Upper lobe of left lung (tissue), 6 donors: Measurements from ENCODE around the gene PARD6A. TPM values are rescaled to one million over a fixed set of nuclear protein-coding genes. Genes with fewer than 3 reads are reported as not detected.

Experiments
- ATAC-seq, 2 donors: fragments of 200-7000 bp; cut with Tn5 transposase; one replicate each; pipeline ENCODE4 v1.9.1; 2022; ENCODE audit warnings: mild to moderate bottlenecking in 2 of 2, moderate library complexity in 2 of 2; ENCODE audit not compliant: low FRiP score in 2 of 2
- DNase-seq, 2 donors: peaks; one replicate each; pipeline ENCODE4 v3.0.0-alpha.2; 2019 to 2020
- H3K27ac ChIP-seq, 4 donors: fragments of 200-600 bp; sonication (generic); one replicate each; pipeline ENCODE4 v1.5.1; 2016 to 2019
- H3K27me3 ChIP-seq, 4 donors: fragments of 200-600 bp; sonication (generic); one replicate each; pipeline ENCODE4 v1.5.1; 2017 to 2019
- H3K36me3 ChIP-seq, 4 donors: fragments of 200-600 bp; sonication (generic); one replicate each; pipeline ENCODE4 v1.5.1; 2016 to 2019
- H3K4me1 ChIP-seq, 4 donors: fragments of 200-600 bp; sonication (generic); one replicate each; pipeline ENCODE4 v1.5.1; 2018 to 2019
- H3K4me3 ChIP-seq, 4 donors: fragments of 200-600 bp; sonication (generic); one replicate each; pipeline ENCODE4 v1.5.1; 2017 to 2019; ENCODE audit warnings: mild to moderate bottlenecking in 2 of 4, moderate library complexity in 1 of 4
- H3K9me3 ChIP-seq, 4 donors: fragments of 200-600 bp; sonication (generic); one replicate each; pipeline ENCODE4 v1.5.1; 2018 to 2019
- CTCF ChIP-seq, 6 experiments: fragments of 450-650 bp in 4 of 6; fragments of 200-600 bp in 2 of 6; sonication (generic) in 2 of 6; IDR thresholded peaks; one replicate each; pipeline ENCODE4 v1.5.1; 2016 to 2019; ENCODE audit warnings: antibody characterized with exemption in 6 of 6
- EP300 ChIP-seq, 4 donors: sonication (generic); formaldehyde crosslinking; IDR thresholded peaks; one replicate each; pipeline ENCODE4 v1.5.1; 2017; ENCODE audit warnings: antibody characterized with exemption in 4 of 4, control low read depth in 2 of 4
- POLR2A ChIP-seq, 4 donors: fragments of 450-650 bp; IDR thresholded peaks; one replicate each; pipeline ENCODE4 v1.5.1; 2016 to 2017; ENCODE audit warnings: antibody characterized with exemption in 4 of 4, mild to moderate bottlenecking in 2 of 4
- POLR2AphosphoS5 ChIP-seq, 2 donors: sonication (generic); formaldehyde crosslinking; IDR thresholded peaks; one replicate each; pipeline ENCODE4 v1.5.1; 2017; ENCODE audit warnings: antibody characterized with exemption in 2 of 2
- whole genome bisulfite sequencing, 2 donors: methylation state at CpG; one replicate each; pipeline ENCODE4 v1.1.5; 2017 to 2018; 5-methylcytosine and 5-hydroxymethylcytosine counted together
- total RNA-seq, 6 donors: library from RNA; depleted of rRNA in 4 of 6; stranded (reverse); fragments of >200 nt in 4 of 6; gene quantifications; one replicate each; pipeline versions ENCODE4 v1.1.0 to v1.2.1, GENCODE V29; 2016 to 2021
- donor health status: DM: no; HTN: no; CAD: no; lungs with moderate emphysema.
- donor health status: DM: no; HTN: yes; CAD: no; lungs with severe emphysema.

Gene PARD6A
- total RNA-seq, 6 donors from 2014 or later: 2.1 to 9.3 (median 6.6) TPM

DNA sequence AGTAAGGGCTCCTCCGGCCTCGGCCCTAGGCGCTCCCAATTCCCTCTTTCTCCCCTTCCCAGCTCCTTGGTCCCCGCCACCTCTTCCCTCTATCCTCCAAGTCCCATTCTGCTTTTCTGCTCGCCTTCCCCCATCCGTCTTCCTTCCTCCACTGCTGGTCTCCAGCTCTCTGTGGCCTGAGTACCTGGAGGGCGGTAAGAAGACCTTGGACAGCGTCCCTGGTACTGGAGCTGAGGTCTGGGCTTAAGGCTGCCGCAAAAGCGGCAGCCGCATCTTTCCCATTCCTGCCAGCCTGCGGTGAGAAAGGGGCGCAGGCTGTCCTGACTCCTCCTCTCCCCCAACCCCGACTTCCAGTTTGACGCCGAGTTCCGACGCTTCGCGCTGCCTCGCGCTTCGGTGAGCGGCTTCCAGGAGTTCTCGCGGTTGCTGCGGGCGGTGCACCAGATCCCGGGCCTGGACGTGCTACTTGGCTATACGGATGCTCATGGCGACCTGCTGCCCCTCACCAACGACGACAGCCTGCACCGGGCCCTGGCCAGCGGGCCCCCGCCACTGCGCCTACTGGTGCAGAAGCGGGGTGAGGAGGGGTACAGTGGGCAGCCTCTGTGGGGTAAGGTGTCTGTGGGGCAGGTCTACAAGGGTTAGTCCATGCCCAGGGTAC, 471 bp downstream of the PARD6A start:
- H3K9me3 ChIP-seq: no peaks in the 10 kb centered on the region
- TF ChIP-seq CTCF (IDR thresholded peaks at IDR 0.05): no peak
- no peak for TF ChIP-seq EP300 (IDR thresholded peaks at IDR 0.05)
- TF ChIP-seq POLR2A (IDR thresholded peaks at IDR 0.05): no peak
- no peak for TF ChIP-seq POLR2AphosphoS5 (IDR thresholded peaks at IDR 0.05)
- no peak for ATAC-seq
- WGBS, 2 donors: 2 to 3% methylated on average over 21 to 26 of the region's 39 CpGs
- no peaks in the 10 kb centered on the region for H3K27me3 ChIP-seq
- peak overlapping the region; percentile 86 to 92 (median 90) for H3K27ac ChIP-seq
- peak in 1 of 2 donors; percentile 87 for DNase-seq
- H3K36me3 ChIP-seq: peaks cover 0 to 33% (median 23%) of the 10 kb centered on the region in 4 donors
- H3K4me3 ChIP-seq: peak overlapping the region; percentile 30 to 88 (median 82)
- peaks cover 25 to 36% (median 26%) of the 10 kb centered on the region in 4 donors for H3K4me1 ChIP-seq

- WGBS, 2 donors: 94 to 100% methylated on average over 3 to 31 of the region's 34 CpGs
- Histone ChIP-seq H3K27me3 (no peaks in the 10 kb centered on the region), H3K4me1 (peaks cover 28 to 43% (median 30%) of the 10 kb centered on the region in 4 donors), H3K27ac (no peak overlapping the region), H3K36me3 (peaks cover 0 to 32% (median 18%) of the 10 kb centered on the region in 4 donors), H3K4me3 (no peak overlapping the region), H3K9me3 (no peaks in the 10 kb centered on the region)
- DNase-seq: peak in 1 of 2 donors; percentile 78
- no peak for ATAC-seq
- TF ChIP-seq CTCF (IDR thresholded peaks at IDR 0.05): no peak
- TF ChIP-seq POLR2AphosphoS5 (IDR thresholded peaks at IDR 0.05): no peak
- TF ChIP-seq POLR2A (IDR thresholded peaks at IDR 0.05): no peak
- TF ChIP-seq EP300 (IDR thresholded peaks at IDR 0.05): no peak
Measured at GRCh38 chr16:67661886-67662652, 1.3 kb downstream of the PARD6A start.

- no peak for TF ChIP-seq POLR2A (IDR thresholded peaks at IDR 0.05)
- TF ChIP-seq CTCF (IDR thresholded peaks at IDR 0.05): no peak
- TF ChIP-seq EP300 (IDR thresholded peaks at IDR 0.05): no peak
- no peak for TF ChIP-seq POLR2AphosphoS5 (IDR thresholded peaks at IDR 0.05)
- H3K36me3 ChIP-seq: peaks cover 0 to 27% (median 13%) of the 10 kb centered on the region in 4 donors
- H3K27ac ChIP-seq: no peak overlapping the region
- no peak overlapping the region for H3K4me3 ChIP-seq
- no peaks in the 10 kb centered on the region for H3K27me3 ChIP-seq
- DNase-seq (no peak), ATAC-seq (no peak)
- H3K9me3 ChIP-seq: no peaks in the 10 kb centered on the region
- H3K4me1 ChIP-seq: peaks cover 34 to 49% (median 36%) of the 10 kb centered on the region in 4 donors
Measured at GRCh38 chr16:67662653-67663010, 1.9 kb downstream of the PARD6A start.

DNA sequence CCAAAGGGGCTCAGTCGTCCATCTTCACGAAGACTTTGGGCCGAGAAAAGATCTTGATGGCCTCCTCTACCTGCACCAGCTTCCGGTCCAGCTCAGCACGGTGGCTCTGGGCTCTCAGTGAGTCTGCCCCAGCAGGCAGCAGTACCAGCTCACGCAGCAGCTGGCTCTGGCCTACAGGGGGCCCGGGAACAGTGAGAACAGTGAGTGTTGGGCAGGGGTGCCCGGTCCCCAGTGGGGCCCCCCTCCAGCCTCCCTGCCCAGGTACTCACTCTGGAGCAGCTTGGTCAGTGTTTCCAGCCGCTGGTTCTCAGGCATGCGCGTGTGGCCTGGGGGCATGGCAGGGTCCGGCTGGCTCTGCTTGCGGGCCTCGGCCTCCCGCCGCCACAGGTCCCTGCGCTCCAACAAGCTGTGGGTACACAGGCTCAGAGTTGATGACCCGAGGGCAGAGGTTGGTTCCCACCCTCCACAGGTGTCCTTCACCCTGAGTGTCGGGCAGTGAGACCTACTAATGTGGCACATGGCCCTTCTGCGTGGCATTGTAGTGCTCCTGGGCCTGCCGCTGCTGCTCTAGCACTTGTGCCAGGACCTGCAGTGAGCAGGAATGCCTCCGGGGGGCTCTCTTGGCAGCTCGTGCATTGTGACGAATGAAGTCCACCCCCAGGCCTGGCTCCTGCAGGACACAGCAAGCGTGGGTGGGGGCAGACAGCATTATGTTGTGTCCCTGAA, 2.6 kb downstream of the PARD6A start:
- Histone ChIP-seq H3K27ac (no peak overlapping the region), H3K4me3 (no peak overlapping the region), H3K36me3 (peaks cover 0 to 21% (median 11%) of the 10 kb centered on the region in 4 donors), H3K4me1 (peaks cover 41 to 56% (median 43%) of the 10 kb centered on the region in 4 donors), H3K27me3 (no peaks in the 10 kb centered on the region), H3K9me3 (no peaks in the 10 kb centered on the region)
- TF ChIP-seq EP300 (IDR thresholded peaks at IDR 0.05): no peak
- TF ChIP-seq CTCF (IDR thresholded peaks at IDR 0.05): no peak
- no peak for TF ChIP-seq POLR2A (IDR thresholded peaks at IDR 0.05)
- TF ChIP-seq POLR2AphosphoS5 (IDR thresholded peaks at IDR 0.05): no peak
- DNase-seq (peak in 1 of 2 donors; percentile 80), ATAC-seq (no peak)
- WGBS, 2 donors: 87 to 93% methylated on average over 19 to 25 of the region's 25 CpGs
